Smooth muscle cell (in vitro differentiated cells): ENCODE measurements around the gene GPR137B. TPM values are rescaled to one million over a fixed set of nuclear protein-coding genes. Genes with fewer than 3 reads are reported as not detected.

ENCODE experiments used
- DNase-seq: peaks from one replicate; lab custom pipeline; 2025; ENCODE audit not compliant: unreplicated experiment; lab: John Stamatoyannopoulos, UW
- H2AFZ ChIP-seq: fragments of 200-600 bp; sonication (generic); 2 replicates; pipeline ENCODE4 v1.6.0; 2016; ENCODE audit warnings: antibody characterized with exemption, low read depth, mild to moderate bottlenecking
- H3F3A ChIP-seq: fragments of 200-600 bp; sonication (generic); 2 replicates; pipeline ENCODE4 v1.6.0; 2017; ENCODE audit warnings: antibody characterized with exemption, low read depth
- H3K27ac ChIP-seq: fragments of 200-600 bp; sonication (generic); 2 replicates; pipeline ENCODE4 v1.5.1; 2016; ENCODE audit warnings: low read depth, mild to moderate bottlenecking
- H3K27me3 ChIP-seq: fragments of 200-600 bp; sonication (generic); 2 replicates; pipeline ENCODE4 v1.6.1; 2016; ENCODE audit warnings: low read depth, mild to moderate bottlenecking
- H3K36me3 ChIP-seq: fragments of 200-600 bp; sonication (generic); 2 replicates; pipeline ENCODE4 v1.5.1; 2016; ENCODE audit warnings: low read depth
- H3K4me1 ChIP-seq: fragments of 200-600 bp; sonication (generic); 2 replicates; pipeline ENCODE4 v1.5.1; 2016; ENCODE audit warnings: low read depth
- H3K4me2 ChIP-seq: fragments of 200-600 bp; sonication (generic); 2 replicates; pipeline ENCODE4 v1.6.0; 2016; ENCODE audit warnings: mild to moderate bottlenecking
- H3K4me3 ChIP-seq: fragments of 200-600 bp; sonication (generic); 2 replicates; pipeline ENCODE4 v1.5.1; 2016; ENCODE audit warnings: mild to moderate bottlenecking
- H3K79me2 ChIP-seq: fragments of 200-600 bp; sonication (generic); 2 replicates; pipeline ENCODE4 v1.6.0; 2016; ENCODE audit warnings: low read depth, mild to moderate bottlenecking
- H3K9ac ChIP-seq: fragments of 200-600 bp; sonication (generic); 2 replicates; pipeline ENCODE4 v1.6.0; 2016; ENCODE audit warnings: low read depth
- H3K9me3 ChIP-seq: fragments of 200-600 bp; sonication (generic); replicated peaks from 2 replicates; pipeline ENCODE4 v1.5.1; 2016; ENCODE audit warnings: low read depth
- H4K20me1 ChIP-seq: fragments of 200-600 bp; sonication (generic); 2 replicates; pipeline ENCODE4 v1.6.0; 2016; ENCODE audit warnings: low read depth
- CTCF ChIP-seq: fragments of 200-600 bp; sonication (generic); IDR thresholded peaks from 2 replicates; pipeline ENCODE4 v1.5.1; 2017; ENCODE audit warnings: borderline replicate concordance, mild to moderate bottlenecking, antibody characterized with exemption; ENCODE audit not compliant: insufficient read depth, poor library complexity, severe bottlenecking
- WGBS: methylation state at CpG from one replicate; pipeline ENCODE4 v1.1.7; 2016; ENCODE audit warnings: low lambda C conversion rate; 5-methylcytosine and 5-hydroxymethylcytosine counted together
- polyA plus RNA-seq: library from polyadenylated mRNA; unstranded; fragments of >200 nt; fragmentation: Nextera tagmentation; extraction: Ambion mirVana; gene quantifications from 2 replicates; pipeline ENCODE4 v1.2.1, GENCODE V29; 2016
- total RNA-seq: library from RNA; depleted of rRNA; stranded (reverse); fragments of >200 nt; gene quantifications from 2 replicates; pipeline ENCODE4 v1.2.3, GENCODE V29; 2014

GPR137B gene
- total and polyA plus RNA-seq, 2 experiments from 2014 or later, result 16.2 to 17.7 TPM

DNA sequence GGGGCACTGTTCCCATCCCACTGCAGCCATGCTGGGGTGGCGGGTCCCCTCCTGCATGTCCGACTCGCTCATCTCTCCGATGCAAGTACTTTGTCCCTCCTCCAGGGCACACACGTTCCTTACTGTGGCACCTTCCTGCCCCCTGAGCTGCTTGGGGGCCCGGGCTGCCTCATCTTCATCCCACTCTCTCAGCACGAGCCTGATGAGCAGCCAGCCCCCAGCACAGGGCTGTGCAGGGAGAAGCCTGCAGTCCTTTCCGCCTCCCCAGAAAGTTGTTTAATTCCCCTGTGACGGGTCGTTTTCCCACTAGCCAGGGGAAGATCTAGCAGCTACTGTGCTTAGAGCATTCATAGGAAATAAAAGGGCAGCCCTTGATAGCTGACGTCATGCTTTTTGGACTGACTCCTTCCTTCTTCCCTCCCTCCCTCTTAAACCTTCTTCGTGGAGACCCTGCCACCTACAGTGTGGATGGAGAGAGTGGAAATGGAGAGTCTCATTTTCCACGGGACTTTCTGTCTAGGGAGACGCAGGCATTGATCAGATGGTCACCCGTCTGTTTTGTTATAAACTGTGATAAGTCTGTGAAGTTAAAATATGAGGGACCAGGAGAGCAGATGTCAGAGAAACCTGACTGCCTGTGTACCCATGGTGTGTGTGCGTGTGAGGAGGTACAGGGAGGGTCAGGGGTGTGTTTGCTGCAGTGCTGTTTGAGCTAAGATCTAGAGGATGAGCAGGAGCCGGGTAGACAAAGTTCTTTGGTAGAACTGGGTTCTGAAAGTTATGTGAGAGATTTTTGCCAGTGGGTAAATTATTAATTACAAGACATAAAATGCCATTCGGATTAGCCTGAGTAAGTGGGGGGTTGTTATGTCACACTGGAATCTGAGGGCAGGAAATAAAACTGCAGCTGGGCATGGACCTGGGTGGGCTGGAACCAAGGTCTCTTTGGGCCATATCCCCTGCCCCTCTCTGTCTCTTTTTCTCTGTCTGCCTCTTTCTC lies 34.3 kb downstream of the GPR137B start:
- Histone ChIP-seq H4K20me1 (peaks cover 6% of the 10 kb centered on the region), H3K4me3 (no peak overlapping the region), H3K4me2 (no peak overlapping the region), H3K27me3 (no peaks in the 10 kb centered on the region), H3K79me2 (no peaks in the 10 kb centered on the region), H3K4me1 (no peaks in the 10 kb centered on the region), H2AFZ (no peak overlapping the region), H3K27ac (no peak overlapping the region), H3F3A (no peaks in the 10 kb centered on the region), H3K9me3 (no peaks in the 10 kb centered on the region), H3K9ac (no peak overlapping the region), H3K36me3 (no peaks in the 10 kb centered on the region)
- DNase-seq, result no peak
- no peak for TF ChIP-seq CTCF
- WGBS, result 84% methylated on average over 18 of the region's 18 CpGs

DNA sequence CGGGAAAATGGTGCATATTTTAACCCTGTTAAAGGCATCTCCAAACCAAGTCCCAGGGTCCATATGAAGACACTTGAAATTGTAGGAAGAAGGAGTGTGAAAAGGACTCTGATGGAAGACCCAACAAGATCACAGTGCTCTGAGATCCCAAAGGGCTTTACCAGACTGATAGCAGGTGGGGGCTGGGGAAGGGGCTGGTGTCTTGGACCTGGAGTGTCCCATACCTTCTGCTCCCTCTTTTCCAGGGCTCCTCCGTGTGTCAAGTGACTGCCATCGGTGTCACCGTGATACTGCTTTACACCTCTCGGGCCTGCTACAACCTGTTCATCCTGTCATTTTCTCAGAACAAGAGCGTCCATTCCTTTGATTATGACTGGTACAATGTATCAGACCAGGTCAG lies 37.3 kb downstream of the GPR137B start:
- Histone ChIP-seq H3K4me1 (no peaks in the 10 kb centered on the region), H3K9me3 (no peaks in the 10 kb centered on the region), H2AFZ (no peak overlapping the region), H3F3A (no peaks in the 10 kb centered on the region), H3K4me3 (no peak overlapping the region), H3K79me2 (no peaks in the 10 kb centered on the region), H3K36me3 (no peaks in the 10 kb centered on the region), H4K20me1 (peaks cover 2% of the 10 kb centered on the region), H3K27me3 (no peaks in the 10 kb centered on the region), H3K9ac (no peak overlapping the region), H3K4me2 (no peak overlapping the region), H3K27ac (no peak overlapping the region)
- TF ChIP-seq CTCF, result no peak
- no peak for DNase-seq
- 98% methylated on average over 6 of the region's 6 CpGs for WGBS

DNA sequence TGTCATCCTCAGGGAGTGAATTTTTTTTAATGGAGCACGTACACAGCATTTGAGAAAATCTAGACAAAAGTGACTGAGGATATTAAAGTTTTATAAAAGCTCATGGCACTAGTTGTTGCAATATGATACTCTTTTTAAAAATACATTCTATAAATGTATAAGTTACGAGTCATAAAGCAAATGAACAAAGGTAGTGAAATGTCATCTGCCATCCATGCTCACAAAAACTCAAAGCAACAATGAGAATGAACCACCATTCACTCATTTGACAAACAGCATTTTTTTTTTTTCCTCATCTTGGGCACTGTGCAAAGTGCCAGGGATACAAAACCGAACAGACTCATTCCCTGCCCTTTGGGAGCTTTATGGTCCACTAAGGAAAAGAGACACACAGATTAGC lies 38.7 kb downstream of the GPR137B start:
- Histone ChIP-seq H3K27me3 (no peaks in the 10 kb centered on the region), H4K20me1 (no peaks in the 10 kb centered on the region), H3K79me2 (no peaks in the 10 kb centered on the region), H3K4me2 (no peak overlapping the region), H3K36me3 (no peaks in the 10 kb centered on the region), H3K9ac (no peak overlapping the region), H3K27ac (no peak overlapping the region), H3F3A (no peaks in the 10 kb centered on the region), H3K9me3 (no peaks in the 10 kb centered on the region), H2AFZ (no peak overlapping the region), H3K4me1 (no peaks in the 10 kb centered on the region), H3K4me3 (no peak overlapping the region)
- 94% methylated on average over 3 of the region's 3 CpGs for WGBS
- no peak for TF ChIP-seq CTCF
- no peak for DNase-seq
